Epithelial cell of proximal tubule (primary cell): ENCODE measurements around the gene MCTP1. TPM values are rescaled to one million over a fixed set of nuclear protein-coding genes. Genes with fewer than 3 reads are reported as not detected.

Source experiments
- DNase-seq: peaks from one replicate; pipeline ENCODE4 v3.0.0-alpha.2; 2011; ENCODE audit warnings: low read depth
- H3K4me3 ChIP-seq: 2 replicates; pipeline ENCODE4 v1.5.1; 2011; ENCODE audit warnings: low read depth, mild to moderate bottlenecking, low read length
- total RNA-seq: library from RNA; depleted of rRNA; stranded (reverse); fragments of >200 nt; gene quantifications from 2 replicates; pipeline ENCODE4 v1.2.3, GENCODE V29; 2015
- TF ChIP-seq, protein P1 (sequence below): conservative IDR thresholded peaks from 2 replicates; pipeline ENCODE4 v1.5.1; 2012; ENCODE audit warnings: low read depth, mild to moderate bottlenecking, low read length

MCTP1 gene
- total RNA-seq, 1 donor from 2014 or later: 9.7 TPM

DNA sequence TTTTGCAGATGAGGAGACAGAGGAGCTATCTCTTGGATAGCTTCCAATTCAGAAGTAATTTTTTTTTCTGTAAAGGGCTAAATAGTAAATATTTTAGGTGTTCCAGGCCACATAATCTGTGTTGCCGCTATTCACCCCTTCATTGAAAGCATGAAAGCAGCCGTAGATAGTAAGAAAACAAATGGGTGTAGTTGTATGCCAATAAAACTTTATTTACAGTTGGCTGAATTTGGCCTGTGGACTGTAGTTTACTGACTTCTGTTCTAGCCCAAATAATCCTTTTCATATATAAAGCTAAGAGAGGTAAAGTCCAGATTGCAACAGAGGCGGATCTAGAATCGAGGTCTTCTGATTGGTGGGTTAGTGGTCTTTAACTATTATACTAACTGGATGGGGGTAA is 537.5 kb downstream of the MCTP1 start:
- DNase-seq: no peak
- no peak overlapping the region for H3K4me3 ChIP-seq
- TF ChIP-seq, protein P1, sequence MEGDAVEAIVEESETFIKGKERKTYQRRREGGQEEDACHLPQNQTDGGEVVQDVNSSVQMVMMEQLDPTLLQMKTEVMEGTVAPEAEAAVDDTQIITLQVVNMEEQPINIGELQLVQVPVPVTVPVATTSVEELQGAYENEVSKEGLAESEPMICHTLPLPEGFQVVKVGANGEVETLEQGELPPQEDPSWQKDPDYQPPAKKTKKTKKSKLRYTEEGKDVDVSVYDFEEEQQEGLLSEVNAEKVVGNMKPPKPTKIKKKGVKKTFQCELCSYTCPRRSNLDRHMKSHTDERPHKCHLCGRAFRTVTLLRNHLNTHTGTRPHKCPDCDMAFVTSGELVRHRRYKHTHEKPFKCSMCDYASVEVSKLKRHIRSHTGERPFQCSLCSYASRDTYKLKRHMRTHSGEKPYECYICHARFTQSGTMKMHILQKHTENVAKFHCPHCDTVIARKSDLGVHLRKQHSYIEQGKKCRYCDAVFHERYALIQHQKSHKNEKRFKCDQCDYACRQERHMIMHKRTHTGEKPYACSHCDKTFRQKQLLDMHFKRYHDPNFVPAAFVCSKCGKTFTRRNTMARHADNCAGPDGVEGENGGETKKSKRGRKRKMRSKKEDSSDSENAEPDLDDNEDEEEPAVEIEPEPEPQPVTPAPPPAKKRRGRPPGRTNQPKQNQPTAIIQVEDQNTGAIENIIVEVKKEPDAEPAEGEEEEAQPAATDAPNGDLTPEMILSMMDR: no peak

DNA sequence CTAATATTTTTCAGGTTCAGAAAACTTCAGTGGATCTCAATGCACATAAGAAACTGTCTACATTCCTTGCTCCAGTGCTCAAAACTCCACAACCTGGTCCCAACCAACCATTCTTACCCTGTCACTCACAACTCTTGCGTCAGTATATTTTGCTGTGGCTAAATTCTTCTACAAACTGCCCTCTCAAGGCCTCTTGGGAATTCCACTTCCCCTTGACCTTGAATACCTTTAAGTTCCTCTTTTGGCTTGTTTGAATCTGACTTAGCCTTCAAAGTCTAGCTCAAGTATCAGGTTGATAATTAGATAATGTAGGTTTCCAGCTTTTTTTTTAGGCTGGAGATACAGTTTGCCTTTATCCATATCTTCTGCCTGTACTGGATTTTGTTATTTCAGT is 538.2 kb downstream of the MCTP1 start:
- H3K4me3 ChIP-seq: no peak overlapping the region
- peak; percentile 6 for DNase-seq
- TF ChIP-seq, protein P1: no peak

DNA sequence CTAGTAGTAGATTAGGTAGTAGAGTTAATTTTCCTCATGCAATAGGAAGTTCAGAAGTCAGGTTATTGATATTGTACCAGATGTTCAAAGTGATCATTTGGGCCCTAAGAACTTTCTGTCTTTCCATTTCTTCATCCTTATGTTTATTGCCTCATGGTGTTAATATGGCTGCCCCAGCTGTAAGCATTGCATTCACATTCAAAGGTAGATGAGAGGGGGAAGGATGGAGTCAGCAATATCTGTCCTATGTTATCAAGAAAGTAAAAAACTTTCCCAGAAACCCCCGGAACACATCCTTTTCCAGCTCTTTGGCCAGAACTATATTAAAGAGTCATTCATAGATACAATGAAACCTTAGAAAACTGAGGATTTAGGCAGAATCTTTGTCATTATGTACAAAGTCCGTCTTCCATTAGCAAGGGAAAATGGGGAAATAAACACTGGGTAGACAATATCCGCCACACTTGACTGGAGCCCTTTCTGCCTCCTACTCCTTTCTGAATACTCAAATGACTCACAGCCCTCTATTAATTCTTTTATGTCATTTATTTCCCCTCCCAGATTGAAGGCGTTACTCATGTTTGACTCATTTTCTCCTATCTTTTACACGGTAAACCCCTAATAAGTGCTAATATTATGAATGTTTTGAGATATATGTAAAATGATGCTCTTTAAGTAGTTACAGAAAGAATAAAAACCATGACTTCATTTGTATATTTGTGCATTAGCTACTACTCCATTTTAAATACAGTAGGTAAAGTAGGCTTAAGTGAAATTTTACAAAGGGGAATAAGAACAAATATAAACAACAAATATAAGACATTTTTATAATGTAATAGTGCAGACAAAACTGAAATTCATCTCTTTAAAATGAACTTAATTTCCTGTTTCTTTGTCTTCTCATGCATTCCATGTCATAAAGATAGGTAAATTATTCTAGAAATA is 538.8 kb downstream of the MCTP1 start:
- DNase-seq: peak; percentile 10

GRCh38 chr5:94744906-94745305 is 540.0 kb downstream of the MCTP1 start:
- no peak for DNase-seq

More for the DNA sequence above, 538.8 kb downstream of the MCTP1 start:
- TF ChIP-seq, protein P1: no peak
- no peak overlapping the region for H3K4me3 ChIP-seq

GRCh38 chr5:94742852-94743251 is 542.0 kb downstream of the MCTP1 start:
- DNase-seq: no peak
- H3K4me3 ChIP-seq: no peak overlapping the region
- TF ChIP-seq, protein P1: no peak

More at GRCh38 chr5:94744906-94745305, 540.0 kb downstream of the MCTP1 start:
- H3K4me3 ChIP-seq: no peak overlapping the region
- TF ChIP-seq, protein P1: no peak

DNA sequence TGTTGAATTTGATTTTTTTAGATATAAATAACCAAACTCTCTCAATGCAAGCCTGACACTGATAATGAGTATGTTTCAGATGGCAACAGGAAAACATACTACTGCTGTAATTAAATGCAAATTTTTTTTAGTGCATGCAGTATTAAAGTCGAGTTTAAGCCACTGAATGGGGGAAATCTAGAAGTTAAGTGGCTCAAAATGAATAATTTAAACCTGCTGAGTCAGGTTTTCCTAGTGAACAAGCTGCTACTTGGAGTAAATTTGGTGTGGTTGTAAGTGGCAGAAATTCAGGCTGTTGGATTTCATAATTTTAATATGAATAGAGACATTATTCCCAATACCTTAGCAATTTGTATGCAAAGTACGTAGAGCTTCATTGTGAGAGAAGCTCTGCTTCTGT is 544.6 kb downstream of the MCTP1 start:
- TF ChIP-seq, protein P1: no peak
- no peak for DNase-seq
- H3K4me3 ChIP-seq: no peak overlapping the region
